ENCODE results near the gene UTF1. TPM values are rescaled to one million over a fixed set of nuclear protein-coding genes. Genes with fewer than 3 reads are reported as not detected.

The UTF1 gene
- total and polyA plus RNA-seq, 2 experiments from 2014 or later: 12.2 to 51.4 TPM

DNA sequence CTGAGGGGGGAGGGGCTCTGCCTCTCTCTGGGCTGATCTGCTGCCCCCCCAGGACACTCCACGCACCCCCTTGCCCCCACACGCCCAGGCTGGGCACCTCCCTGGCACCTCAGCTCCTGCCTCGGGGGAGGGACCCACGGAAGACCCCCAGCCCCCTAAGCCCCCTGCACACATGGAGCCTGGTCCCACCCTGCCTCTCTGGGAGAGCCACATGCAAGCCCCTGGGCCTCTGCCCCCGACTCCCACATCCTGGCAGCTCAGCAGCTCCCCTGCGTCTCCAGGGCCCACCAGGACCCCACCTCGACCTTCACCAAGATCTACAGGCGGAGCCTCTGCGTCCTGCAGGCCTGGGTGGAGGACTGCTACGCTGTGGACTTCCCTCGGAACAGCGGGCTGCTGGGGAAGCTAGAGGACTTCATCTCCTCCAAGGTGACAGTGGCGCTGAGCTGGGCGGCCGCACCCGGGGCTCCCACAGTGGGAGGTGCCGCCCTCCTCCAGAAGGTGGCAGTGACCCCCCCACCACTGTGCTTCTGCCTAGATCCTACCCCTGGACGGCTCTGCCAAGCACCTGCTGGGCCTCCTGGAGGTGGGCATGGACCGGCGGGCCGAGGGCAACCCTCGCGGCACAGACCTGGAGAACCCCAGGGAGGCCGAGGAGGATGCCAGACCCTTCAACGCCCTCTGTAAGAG, 18.7 kb upstream of the UTF1 start:
- H2AFZ ChIP-seq: no peak overlapping the region
- no peaks in the 10 kb centered on the region for H3K4me1 ChIP-seq (ENCODE audit: insufficient read depth)
- 0 out of 2 replicates have a peak, but pooled peaks cover 3% of the 10 kb centered on the region for H3F3A ChIP-seq (replicated peaks; ENCODE audit: low read depth)
- Mint-ChIP-seq H3K27me3 (ENCODE audit: insufficient read depth, low read depth, poor library complexity) (peaks cover 5% of the 10 kb centered on the region), H3K9me3 (no peaks in the 10 kb centered on the region; the same call in 2 of the 3 replicates), H3K36me3 (ENCODE audit: low read depth) (peaks cover 3% of the 10 kb centered on the region; the same call in 1 of the 3 replicates), H3K27ac (no peak overlapping the region), H3K4me1 (no peaks in the 10 kb centered on the region), H3K4me3 (no peak overlapping the region)
- no peak for TF ChIP-seq EZH2 (IDR thresholded peaks at IDR 0.05; ENCODE audit: low read depth, unreplicated experiment)
- TF ChIP-seq JUNB (IDR thresholded peaks at IDR 0.05; ENCODE audit: unreplicated experiment): no peak
- TF ChIP-seq, protein P1, sequence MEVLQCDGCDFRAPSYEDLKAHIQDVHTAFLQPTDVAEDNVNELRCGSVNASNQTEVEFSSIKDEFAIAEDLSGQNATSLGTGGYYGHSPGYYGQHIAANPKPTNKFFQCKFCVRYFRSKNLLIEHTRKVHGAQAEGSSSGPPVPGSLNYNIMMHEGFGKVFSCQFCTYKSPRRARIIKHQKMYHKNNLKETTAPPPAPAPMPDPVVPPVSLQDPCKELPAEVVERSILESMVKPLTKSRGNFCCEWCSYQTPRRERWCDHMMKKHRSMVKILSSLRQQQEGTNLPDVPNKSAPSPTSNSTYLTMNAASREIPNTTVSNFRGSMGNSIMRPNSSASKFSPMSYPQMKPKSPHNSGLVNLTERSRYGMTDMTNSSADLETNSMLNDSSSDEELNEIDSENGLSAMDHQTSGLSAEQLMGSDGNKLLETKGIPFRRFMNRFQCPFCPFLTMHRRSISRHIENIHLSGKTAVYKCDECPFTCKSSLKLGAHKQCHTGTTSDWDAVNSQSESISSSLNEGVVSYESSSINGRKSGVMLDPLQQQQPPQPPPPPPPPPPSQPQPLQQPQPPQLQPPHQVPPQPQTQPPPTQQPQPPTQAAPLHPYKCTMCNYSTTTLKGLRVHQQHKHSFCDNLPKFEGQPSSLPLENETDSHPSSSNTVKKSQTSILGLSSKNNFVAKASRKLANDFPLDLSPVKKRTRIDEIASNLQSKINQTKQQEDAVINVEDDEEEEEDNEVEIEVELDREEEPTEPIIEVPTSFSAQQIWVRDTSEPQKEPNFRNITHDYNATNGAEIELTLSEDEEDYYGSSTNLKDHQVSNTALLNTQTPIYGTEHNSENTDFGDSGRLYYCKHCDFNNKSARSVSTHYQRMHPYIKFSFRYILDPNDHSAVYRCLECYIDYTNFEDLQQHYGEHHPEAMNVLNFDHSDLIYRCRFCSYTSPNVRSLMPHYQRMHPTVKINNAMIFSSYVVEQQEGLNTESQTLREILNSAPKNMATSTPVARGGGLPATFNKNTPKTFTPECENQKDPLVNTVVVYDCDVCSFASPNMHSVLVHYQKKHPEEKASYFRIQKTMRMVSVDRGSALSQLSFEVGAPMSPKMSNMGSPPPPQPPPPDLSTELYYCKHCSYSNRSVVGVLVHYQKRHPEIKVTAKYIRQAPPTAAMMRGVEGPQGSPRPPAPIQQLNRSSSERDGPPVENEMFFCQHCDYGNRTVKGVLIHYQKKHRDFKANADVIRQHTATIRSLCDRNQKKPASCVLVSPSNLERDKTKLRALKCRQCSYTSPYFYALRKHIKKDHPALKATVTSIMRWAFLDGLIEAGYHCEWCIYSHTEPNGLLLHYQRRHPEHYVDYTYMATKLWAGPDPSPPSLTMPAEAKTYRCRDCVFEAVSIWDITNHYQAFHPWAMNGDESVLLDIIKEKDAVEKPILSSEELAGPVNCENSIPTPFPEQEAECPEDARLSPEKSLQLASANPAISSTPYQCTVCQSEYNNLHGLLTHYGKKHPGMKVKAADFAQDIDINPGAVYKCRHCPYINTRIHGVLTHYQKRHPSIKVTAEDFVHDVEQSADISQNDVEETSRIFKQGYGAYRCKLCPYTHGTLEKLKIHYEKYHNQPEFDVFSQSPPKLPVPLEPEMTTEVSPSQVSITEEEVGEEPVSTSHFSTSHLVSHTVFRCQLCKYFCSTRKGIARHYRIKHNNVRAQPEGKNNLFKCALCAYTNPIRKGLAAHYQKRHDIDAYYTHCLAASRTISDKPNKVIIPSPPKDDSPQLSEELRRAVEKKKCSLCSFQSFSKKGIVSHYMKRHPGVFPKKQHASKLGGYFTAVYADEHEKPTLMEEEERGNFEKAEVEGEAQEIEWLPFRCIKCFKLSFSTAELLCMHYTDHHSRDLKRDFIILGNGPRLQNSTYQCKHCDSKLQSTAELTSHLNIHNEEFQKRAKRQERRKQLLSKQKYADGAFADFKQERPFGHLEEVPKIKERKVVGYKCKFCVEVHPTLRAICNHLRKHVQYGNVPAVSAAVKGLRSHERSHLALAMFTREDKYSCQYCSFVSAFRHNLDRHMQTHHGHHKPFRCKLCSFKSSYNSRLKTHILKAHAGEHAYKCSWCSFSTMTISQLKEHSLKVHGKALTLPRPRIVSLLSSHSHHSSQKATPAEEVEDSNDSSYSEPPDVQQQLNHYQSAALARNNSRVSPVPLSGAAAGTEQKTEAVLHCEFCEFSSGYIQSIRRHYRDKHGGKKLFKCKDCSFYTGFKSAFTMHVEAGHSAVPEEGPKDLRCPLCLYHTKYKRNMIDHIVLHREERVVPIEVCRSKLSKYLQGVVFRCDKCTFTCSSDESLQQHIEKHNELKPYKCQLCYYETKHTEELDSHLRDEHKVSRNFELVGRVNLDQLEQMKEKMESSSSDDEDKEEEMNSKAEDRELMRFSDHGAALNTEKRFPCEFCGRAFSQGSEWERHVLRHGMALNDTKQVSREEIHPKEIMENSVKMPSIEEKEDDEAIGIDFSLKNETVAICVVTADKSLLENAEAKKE (CRISPR knock-in tag; IDR thresholded peaks at IDR 0.05): no peak
- TF ChIP-seq NANOG (IDR thresholded peaks at IDR 0.05; ENCODE audit: borderline replicate concordance): no peak
- TF ChIP-seq, protein P2, sequence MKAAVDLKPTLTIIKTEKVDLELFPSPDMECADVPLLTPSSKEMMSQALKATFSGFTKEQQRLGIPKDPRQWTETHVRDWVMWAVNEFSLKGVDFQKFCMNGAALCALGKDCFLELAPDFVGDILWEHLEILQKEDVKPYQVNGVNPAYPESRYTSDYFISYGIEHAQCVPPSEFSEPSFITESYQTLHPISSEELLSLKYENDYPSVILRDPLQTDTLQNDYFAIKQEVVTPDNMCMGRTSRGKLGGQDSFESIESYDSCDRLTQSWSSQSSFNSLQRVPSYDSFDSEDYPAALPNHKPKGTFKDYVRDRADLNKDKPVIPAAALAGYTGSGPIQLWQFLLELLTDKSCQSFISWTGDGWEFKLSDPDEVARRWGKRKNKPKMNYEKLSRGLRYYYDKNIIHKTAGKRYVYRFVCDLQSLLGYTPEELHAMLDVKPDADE (IDR thresholded peaks at IDR 0.05): no peak
- TF ChIP-seq, protein P3, sequence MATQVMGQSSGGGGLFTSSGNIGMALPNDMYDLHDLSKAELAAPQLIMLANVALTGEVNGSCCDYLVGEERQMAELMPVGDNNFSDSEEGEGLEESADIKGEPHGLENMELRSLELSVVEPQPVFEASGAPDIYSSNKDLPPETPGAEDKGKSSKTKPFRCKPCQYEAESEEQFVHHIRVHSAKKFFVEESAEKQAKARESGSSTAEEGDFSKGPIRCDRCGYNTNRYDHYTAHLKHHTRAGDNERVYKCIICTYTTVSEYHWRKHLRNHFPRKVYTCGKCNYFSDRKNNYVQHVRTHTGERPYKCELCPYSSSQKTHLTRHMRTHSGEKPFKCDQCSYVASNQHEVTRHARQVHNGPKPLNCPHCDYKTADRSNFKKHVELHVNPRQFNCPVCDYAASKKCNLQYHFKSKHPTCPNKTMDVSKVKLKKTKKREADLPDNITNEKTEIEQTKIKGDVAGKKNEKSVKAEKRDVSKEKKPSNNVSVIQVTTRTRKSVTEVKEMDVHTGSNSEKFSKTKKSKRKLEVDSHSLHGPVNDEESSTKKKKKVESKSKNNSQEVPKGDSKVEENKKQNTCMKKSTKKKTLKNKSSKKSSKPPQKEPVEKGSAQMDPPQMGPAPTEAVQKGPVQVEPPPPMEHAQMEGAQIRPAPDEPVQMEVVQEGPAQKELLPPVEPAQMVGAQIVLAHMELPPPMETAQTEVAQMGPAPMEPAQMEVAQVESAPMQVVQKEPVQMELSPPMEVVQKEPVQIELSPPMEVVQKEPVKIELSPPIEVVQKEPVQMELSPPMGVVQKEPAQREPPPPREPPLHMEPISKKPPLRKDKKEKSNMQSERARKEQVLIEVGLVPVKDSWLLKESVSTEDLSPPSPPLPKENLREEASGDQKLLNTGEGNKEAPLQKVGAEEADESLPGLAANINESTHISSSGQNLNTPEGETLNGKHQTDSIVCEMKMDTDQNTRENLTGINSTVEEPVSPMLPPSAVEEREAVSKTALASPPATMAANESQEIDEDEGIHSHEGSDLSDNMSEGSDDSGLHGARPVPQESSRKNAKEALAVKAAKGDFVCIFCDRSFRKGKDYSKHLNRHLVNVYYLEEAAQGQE (IDR thresholded peaks at IDR 0.05; ENCODE audit: unreplicated experiment): no peak
- TF ChIP-seq EZH2phosphoT487 (IDR thresholded peaks at IDR 0.05; ENCODE audit: unreplicated experiment): no peak
- H3K27ac ChIP-seq (ENCODE audit: low read depth): no peak overlapping the region
- ATAC-seq: no peak
- no peak overlapping the region for H3K4me3 ChIP-seq
- H3K4me2 ChIP-seq: no peak overlapping the region
- no peak for DNase-seq (ENCODE audit: low spot score)
- H3K9me2 ChIP-seq (ENCODE audit: insufficient read depth): peaks cover 4% of the 10 kb centered on the region; the same call in 1 of the 2 replicates
- no peaks in the 10 kb centered on the region for H4K20me1 ChIP-seq (replicated peaks; ENCODE audit: insufficient read depth)
- H3K36me3 ChIP-seq (ENCODE audit: insufficient read depth): no peaks in the 10 kb centered on the region
- no peaks in the 10 kb centered on the region for H3K79me2 ChIP-seq (replicated peaks; ENCODE audit: insufficient read depth)
- H3K27me3 ChIP-seq (ENCODE audit: insufficient read depth): no peaks in the 10 kb centered on the region

Measured in GM23338 (cell line).